ENCODE measurements around the gene ARR3.

DNA sequence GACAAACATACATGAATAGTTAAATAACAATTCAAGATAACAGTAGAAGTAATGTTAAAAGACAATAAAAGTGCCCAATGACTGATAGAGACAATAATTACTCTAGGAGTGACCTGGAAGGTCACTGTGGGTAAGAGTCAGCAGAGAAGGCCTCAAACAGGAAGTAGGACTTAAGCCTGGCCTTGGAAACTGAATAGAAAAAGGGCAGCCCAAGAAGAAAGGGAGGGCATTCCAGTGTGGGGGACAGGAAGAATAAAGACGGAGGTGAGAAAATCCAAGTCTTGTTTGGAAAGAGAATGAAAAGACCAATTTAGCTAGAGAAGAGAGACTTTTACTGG is 14.1 kb upstream of the ARR3 start:
- TF ChIP-seq, protein P1, sequence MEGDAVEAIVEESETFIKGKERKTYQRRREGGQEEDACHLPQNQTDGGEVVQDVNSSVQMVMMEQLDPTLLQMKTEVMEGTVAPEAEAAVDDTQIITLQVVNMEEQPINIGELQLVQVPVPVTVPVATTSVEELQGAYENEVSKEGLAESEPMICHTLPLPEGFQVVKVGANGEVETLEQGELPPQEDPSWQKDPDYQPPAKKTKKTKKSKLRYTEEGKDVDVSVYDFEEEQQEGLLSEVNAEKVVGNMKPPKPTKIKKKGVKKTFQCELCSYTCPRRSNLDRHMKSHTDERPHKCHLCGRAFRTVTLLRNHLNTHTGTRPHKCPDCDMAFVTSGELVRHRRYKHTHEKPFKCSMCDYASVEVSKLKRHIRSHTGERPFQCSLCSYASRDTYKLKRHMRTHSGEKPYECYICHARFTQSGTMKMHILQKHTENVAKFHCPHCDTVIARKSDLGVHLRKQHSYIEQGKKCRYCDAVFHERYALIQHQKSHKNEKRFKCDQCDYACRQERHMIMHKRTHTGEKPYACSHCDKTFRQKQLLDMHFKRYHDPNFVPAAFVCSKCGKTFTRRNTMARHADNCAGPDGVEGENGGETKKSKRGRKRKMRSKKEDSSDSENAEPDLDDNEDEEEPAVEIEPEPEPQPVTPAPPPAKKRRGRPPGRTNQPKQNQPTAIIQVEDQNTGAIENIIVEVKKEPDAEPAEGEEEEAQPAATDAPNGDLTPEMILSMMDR (IDR thresholded peaks at IDR 0.05), result no peak
- TF ChIP-seq POLR2A (IDR thresholded peaks at IDR 0.05) (no peak), POLR2AphosphoS5 (IDR thresholded peaks at IDR 0.05) (no peak)
